SU-DHL-6 (cell line): ENCODE data around the gene KLK12.

Experiments used
- CTCF ChIP-seq: fragments of 200-600 bp; sonication (generic); IDR thresholded peaks from one replicate; pipeline ENCODE4 v1.5.1; 2017; ENCODE audit warnings: antibody characterized with exemption, mild to moderate bottlenecking, low read length, moderate library complexity; ENCODE audit not compliant: insufficient read depth, poor library complexity, severe bottlenecking
- EZH2phosphoT487 ChIP-seq: fragments of 200-600 bp; sonication (generic), shearing (Covaris generic); conservative IDR thresholded peaks from 2 replicates; pipeline ENCODE4 v1.6.1; 2018; ENCODE audit warnings: mild to moderate bottlenecking, antibody characterized with exemption, low read length, moderate library complexity, mixed read lengths

- TF ChIP-seq CTCF (no peak), EZH2phosphoT487 (no peak)
These were observed 9.5 kb upstream of the KLK12 start for GRCh38 chr19:51044327-51044726.
